OCI-LY7 (cell line): Measurements from ENCODE around the gene CFAP126.
"Not testable (repeated sequence)": the region's sequence is repeated elsewhere in the genome, so short reads cannot be mapped to it uniquely, and the experiment has no call there.

ENCODE experiments used
- EZH2phosphoT487 ChIP-seq: fragments of 200-600 bp; sonication (generic); IDR thresholded peaks from 2 replicates; pipeline ENCODE4 v1.6.1; 2018; ENCODE audit warnings: low read depth, borderline replicate concordance, mild to moderate bottlenecking, mixed run types, antibody characterized with exemption, low read length, moderate library complexity, mixed read lengths
- TF ChIP-seq, protein P1 (sequence below): fragments of 200-600 bp; sonication (generic); conservative IDR thresholded peaks from 2 replicates; pipeline ENCODE4 v1.5.1; 2014; ENCODE audit warnings: mild to moderate bottlenecking, antibody characterized with exemption, low read length, moderate library complexity, mixed read lengths

GRCh38 chr1:161406551-161406950 is 38.9 kb upstream of the CFAP126 start:
- TF ChIP-seq, protein P1, sequence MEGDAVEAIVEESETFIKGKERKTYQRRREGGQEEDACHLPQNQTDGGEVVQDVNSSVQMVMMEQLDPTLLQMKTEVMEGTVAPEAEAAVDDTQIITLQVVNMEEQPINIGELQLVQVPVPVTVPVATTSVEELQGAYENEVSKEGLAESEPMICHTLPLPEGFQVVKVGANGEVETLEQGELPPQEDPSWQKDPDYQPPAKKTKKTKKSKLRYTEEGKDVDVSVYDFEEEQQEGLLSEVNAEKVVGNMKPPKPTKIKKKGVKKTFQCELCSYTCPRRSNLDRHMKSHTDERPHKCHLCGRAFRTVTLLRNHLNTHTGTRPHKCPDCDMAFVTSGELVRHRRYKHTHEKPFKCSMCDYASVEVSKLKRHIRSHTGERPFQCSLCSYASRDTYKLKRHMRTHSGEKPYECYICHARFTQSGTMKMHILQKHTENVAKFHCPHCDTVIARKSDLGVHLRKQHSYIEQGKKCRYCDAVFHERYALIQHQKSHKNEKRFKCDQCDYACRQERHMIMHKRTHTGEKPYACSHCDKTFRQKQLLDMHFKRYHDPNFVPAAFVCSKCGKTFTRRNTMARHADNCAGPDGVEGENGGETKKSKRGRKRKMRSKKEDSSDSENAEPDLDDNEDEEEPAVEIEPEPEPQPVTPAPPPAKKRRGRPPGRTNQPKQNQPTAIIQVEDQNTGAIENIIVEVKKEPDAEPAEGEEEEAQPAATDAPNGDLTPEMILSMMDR, result not testable (repeated sequence)
- TF ChIP-seq EZH2phosphoT487, result not testable (repeated sequence)
